PC-9 (cell line): ENCODE results near the gene ELF4.

Experiments
- CTCF ChIP-seq: fragments of 200-600 bp; sonication (generic); conservative IDR thresholded peaks from 2 replicates; pipeline ENCODE4 v1.6.1; 2017; ENCODE audit warnings: mixed run types, antibody characterized with exemption, mild to moderate bottlenecking, moderate library complexity
- EZH2 ChIP-seq: fragments of 200-600 bp; sonication (generic); IDR thresholded peaks from 2 replicates; pipeline ENCODE4 v1.8.0; 2017; ENCODE audit warnings: antibody characterized with exemption, low read depth

- TF ChIP-seq CTCF: no peak
- TF ChIP-seq EZH2: no peak
These were observed 11.2 kb upstream of the ELF4 start for GRCh38 chrX:130121505-130121800.
